NCI-H1694 (cell line): ENCODE results near the gene PLA2G2C.

Experiments used
- DNase-seq: peaks from one replicate; lab custom pipeline; 2025; lab: John Stamatoyannopoulos, UW

PLA2G2C gene

DNA sequence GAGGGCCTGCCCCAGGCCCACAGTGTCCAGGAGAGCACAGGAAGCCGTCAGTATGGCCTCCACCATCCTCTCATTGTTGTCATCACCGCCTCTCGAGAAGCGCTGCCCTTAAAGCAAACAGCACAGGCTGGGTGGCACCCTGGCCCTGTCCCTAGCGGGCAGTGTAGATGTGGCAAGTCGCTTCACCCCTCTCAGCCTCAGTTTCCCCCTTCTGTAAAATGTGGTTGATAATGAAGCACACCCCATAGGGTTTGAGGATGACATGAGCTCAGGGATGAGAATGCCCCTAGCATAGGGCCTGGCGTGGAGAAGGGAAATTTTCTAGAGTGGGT is 33.8 kb downstream of the PLA2G2C start:
- DNase-seq, result no peak

DNA sequence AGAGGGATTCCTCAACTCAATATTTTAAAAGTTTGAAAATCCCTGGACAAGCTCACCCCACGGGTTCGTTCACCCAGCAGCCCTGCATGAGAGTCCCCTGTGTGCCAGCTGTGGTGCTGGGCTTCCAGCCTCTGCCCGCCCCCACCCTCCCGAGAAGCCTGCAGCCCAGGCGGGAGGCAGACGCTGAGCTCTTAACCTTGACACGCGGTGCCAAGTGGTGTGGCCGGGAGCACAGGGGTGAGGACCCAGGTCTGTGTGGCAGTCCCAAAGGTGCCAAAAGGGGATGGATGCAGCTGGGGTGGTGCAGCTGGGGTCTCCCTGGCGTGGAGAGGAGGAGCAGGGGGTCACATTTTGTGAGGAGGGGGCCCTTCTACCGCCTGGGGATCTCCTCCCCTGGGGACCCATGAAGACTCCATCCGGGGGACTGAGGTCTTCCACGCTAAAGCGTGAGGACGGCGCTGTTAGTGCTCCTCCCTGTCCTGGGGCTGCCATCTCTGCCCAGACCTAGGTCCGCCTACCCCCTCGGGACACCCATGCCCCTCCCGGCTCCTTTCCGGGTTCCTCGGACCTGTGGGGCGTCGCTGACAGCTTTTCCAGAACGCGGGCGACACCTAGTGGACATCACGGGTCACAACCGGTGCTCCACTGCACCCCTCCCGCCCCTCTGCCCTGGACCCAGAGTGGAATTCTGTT is 34.3 kb downstream of the PLA2G2C start:
- DNase-seq, result peak; percentile 62

DNA sequence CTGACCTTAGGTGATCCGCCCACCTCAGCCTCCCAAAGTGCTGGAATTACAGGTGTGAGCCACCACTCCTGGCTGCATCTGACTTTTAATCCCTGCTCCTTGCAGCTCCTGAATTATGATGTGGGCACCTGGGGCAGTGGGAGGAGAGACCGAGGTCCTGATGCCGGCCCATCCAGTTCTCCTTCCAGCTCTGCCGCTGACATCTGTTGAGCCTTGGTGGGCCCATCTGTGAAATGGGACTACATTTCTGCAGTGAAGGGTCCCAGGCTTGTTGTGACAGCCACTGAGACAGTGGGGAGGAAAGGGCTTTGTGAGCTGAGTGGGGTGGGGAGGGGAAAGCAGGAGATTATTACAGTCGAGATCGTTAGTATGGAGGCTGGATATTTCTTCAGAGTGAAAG is 35.3 kb downstream of the PLA2G2C start:
- no peak for DNase-seq

- no peak for DNase-seq
These were observed 36.0 kb downstream of the PLA2G2C start for GRCh38 chr1:20150326-20150705.

DNA sequence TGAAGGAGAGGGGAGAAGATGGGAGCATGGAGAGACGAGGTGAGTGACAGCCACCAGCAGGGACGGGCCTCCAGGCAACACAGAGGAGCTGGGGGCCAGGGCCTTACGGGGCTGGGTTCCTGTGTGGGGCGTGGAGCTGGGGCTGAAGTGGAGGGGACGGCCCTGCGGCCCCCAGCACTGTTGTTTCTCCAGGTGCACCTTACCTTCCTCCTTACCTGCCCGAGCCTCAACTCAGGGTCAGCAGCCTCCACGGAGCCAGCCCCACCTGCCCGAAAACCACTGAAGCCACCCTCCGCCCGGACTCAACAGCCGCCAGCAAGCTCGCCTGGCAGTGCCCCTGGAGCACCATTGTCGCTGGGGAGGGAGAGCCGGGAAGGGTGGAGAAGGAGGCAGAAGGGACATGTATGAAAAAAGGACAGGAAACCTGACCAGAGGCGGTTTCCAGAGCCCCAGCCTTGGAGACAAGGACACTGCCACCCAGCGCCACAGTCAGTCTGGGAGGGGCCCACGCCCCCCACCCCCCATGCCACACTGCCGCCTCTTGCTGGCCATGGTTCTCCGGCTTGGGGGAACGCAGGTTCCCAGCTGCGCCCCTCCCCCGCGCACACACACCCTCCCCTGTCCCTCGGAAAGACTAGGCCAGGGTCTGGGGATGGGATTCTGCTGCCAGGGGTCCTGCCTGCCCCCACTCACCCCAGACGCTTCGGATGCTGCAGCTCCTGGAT is 36.6 kb downstream of the PLA2G2C start:
- DNase-seq, result no peak

DNA sequence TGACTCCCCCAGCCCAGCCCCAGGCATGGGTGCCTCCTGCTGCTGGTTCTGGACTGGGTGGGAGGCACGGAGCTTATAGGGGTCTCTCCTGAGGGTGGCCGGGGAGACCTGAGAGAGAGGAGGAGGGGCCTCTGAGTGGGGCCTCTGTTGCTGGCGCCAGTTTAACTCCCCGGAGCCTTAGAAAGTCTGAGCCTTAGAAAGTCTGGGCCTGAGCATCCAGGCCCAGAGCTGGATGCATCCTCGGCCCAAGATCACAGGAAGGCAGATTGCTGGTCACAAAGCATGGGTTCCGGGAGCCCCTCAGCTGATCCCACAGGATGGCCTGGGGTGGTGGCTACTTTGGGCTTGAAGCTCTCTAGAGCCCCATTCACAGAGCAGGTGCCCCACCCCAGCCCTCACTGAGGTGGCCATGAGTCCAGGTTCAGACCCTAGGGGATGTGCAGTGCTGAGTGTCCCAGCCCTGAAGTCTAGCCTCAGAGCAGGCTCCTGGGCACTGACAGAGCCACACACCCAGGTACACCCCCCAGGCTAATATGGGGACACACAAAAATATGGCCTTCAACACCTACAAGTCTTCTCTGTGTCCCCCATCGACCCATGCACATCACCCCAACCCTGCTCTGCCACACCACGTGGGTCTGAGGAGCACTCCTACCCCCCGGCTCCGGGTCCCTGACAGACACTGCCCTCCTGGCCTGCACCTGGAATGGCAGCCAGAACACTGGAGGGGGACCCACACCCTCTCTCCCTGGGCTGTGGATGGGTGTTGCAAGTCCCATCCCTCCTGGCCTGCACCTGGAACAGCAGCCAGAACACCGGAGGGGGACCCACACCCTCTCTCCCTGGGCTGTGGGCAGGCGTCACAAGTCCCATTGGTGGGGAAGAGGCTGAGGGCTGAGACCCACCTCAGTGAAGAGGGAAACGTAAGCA is 37.5 kb downstream of the PLA2G2C start:
- DNase-seq, result no peak

DNA sequence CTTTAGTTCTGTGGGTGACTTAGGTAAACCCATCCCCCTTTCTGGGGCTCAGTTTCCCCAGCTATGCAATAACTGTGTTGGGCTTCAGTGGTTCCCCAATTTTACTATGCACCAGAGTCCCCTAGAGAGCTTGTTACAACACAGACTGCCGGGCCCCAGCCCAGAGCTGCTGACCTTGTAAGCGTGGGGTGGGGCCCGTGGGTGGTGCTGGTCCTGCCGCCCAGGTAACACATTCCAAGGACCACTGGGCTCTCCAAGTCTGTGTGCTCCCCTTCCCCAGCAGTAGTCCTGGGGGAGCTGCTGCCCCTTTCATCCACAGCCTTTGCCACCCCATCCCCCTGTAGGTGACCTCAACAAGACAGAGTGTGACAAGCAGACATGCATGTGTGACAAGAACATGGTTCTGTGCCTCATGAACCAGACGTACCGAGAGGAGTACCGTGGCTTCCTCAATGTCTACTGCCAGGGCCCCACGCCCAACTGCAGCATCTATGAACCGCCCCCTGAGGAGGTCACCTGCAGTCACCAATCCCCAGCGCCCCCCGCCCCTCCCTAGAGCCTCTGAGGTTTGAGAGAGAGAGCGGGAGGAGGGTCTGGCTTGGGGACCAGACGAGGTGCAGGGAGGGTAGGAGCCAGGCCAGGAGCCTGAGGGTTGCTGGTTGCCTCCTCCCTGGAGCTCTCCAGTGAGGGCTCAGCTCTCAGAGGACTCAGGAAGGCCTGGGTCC is 38.3 kb downstream of the PLA2G2C start:
- DNase-seq, result no peak

GRCh38 chr1:20143734-20144565 is 42.4 kb downstream of the PLA2G2C start:
- no peak for DNase-seq

GRCh38 chr1:20143318-20143717 is 43.0 kb downstream of the PLA2G2C start:
- no peak for DNase-seq

GRCh38 chr1:20142001-20142710 is 44.2 kb downstream of the PLA2G2C start:
- DNase-seq, result no peak

GRCh38 chr1:20141466-20141865 is 44.9 kb downstream of the PLA2G2C start:
- DNase-seq, result no peak

- no peak for DNase-seq
These were observed 45.3 kb downstream of the PLA2G2C start for GRCh38 chr1:20141001-20141400.

GRCh38 chr1:20139776-20140612 is 46.3 kb downstream of the PLA2G2C start:
- no peak for DNase-seq

DNA sequence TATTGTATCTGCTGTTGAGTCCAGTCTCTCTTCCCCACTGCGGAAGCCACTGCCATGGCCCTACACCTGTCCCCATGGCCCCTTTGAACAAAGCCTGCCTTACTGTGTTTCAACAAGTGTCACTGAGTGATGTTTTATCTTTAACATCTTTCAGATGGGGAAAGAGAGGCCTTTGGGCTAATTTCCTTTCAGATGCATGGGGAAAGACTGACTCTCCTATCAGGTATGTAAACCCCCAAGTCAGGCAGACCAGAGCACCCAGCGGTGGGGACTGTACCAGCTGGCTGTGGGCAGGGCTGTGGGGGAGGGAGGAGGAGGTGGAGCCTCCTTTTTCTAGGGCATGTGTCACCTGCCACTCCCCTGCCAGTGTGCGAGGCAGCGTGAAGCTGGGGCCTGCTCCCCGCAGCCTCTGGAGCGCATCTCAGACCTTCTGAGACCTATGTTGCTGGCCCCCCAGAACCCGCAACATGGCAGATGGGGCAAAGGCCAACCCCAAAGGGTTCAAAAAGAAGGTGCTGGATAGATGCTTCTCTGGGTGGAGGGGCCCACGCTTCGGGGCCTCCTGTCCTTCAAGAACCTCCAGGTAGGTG is 47.3 kb downstream of the PLA2G2C start, which contains the start of gene PLA2G2F:
Gene PLA2G2F, plus strand, starts transcription at position 363 of the 590 bp plus-strand sequence. Its CDS starts 105 bp downstream, at position 468.
- DNase-seq, result no peak

DNA sequence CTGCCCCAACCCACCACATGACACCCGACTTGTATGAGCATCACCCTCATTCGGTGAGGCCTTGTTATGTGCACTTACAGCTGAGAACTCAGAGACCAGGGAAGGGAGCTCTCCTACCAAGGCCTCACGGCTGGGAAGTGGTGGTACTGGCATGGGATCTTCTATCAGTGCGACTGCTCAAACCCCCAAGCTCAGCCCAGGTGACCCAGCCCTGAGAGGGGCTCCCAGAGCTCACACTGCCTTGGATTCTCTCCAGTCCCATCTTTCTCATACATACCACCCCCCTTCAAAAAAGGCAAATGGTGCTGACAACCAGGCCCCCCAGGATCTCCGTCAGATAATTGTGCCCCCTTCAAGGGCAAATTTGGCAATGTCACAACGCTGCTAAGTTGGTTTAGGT is 48.0 kb downstream of the PLA2G2C start:
- no peak for DNase-seq

DNA sequence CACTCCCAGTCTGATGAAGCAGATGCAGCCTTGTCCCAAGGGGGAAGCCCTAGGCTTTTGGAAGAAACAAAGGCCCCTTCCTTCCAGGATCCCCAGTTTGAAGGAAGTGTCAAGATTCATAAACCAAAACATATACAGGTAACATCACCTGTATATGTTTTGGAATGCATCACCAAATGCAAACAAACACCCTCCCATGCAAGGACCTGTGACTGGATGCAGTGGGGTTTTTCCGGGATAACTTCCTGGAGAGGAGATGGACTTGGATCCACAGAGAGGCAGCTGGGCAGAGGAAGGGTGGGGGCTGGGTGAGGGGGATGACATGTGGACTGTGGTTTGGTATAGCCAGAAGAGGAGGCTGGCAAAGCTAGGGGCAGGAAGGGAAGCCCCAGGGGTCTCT is 48.7 kb downstream of the PLA2G2C start:
- DNase-seq, result no peak

- no peak for DNase-seq
These were observed 49.3 kb downstream of the PLA2G2C start for GRCh38 chr1:20137055-20137454.

DNA sequence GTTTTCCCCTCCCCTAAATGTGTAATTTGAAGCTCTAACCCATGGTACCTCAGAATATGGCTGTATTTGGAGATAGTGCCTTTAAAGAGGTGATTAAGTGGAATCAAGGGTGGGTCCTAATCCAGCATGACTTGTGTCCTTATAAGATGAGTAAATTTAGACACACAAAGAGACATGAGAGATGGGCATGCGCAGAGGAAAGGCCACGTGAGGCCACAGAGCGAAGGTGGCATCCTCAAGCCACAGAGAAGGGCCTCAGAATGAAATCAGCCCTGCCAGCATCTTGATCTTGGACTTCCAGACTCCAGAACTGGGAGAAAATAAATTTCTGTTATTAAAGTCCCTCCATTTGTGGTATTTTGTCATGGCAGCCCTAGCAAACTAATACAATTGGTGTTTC is 50.1 kb downstream of the PLA2G2C start:
- DNase-seq, result no peak

- no peak for DNase-seq
These were observed 51.3 kb downstream of the PLA2G2C start for GRCh38 chr1:20134995-20135394.
